H1 (cell line): ENCODE results near the gene BPIFB2. TPM values are rescaled to one million over a fixed set of nuclear protein-coding genes. Genes with fewer than 3 reads are reported as not detected.

Experiments
- CTCF ChIA-PET: fragments of 300-600 bp; sonication (Branson Sonifier 250); formaldehyde crosslinking; loops from one replicate; lab custom pipeline; 2021; ENCODE audit not compliant: partially characterized antibody; lab: Charles Lee
- POLR2A ChIA-PET: fragments of 300-600 bp; sonication (Branson Sonifier 250); formaldehyde crosslinking; loops from one replicate; lab custom pipeline; 2021; ENCODE audit warnings: inconsistent platforms; ENCODE audit not compliant: partially characterized antibody; lab: Charles Lee
- DNase-seq, 2 experiments: peaks; one replicate each; pipeline versions ENCODE4 v3.0.0 to v3.0.0-alpha.2; 2010 to 2022; ENCODE audit warnings: low spot score in 2 of 2, low read depth in 1 of 2, mixed read lengths in 1 of 2
- FAIRE-seq: peaks from 2 replicates; lab custom pipeline; 2011; peaks lifted over from hg19 to GRCh38; lab: Jason Lieb, UNC
- H2AFZ ChIP-seq: 2 replicates; pipeline ENCODE4 v1.8.1; 2012; ENCODE audit warnings: low read length, inconsistent platforms
- H2AK5ac ChIP-seq: 2 replicates; pipeline ENCODE4 v1.6.1; 2013; ENCODE audit warnings: low read depth, low read length
- H2BK120ac ChIP-seq: replicated peaks from 2 replicates; pipeline ENCODE3; 2013; ENCODE audit warnings: low read depth, low read length, inconsistent platforms
- H2BK12ac ChIP-seq: 2 replicates; pipeline ENCODE4 v1.6.1; 2013; ENCODE audit warnings: low read depth, low read length
- H2BK15ac ChIP-seq: 2 replicates; pipeline ENCODE4 v1.6.1; 2013; ENCODE audit warnings: low read length
- H2BK20ac ChIP-seq: 2 replicates; pipeline ENCODE4 v1.6.1; 2013; ENCODE audit warnings: low read length
- H2BK5ac ChIP-seq: 2 replicates; pipeline ENCODE4 v1.6.1; 2013; ENCODE audit warnings: low read depth, low read length
- H3K14ac ChIP-seq: 2 replicates; pipeline ENCODE4 v1.6.1; 2013; ENCODE audit warnings: inconsistent platforms; ENCODE audit not compliant: insufficient read length
- H3K18ac ChIP-seq: 2 replicates; pipeline ENCODE4 v1.6.1; 2013; ENCODE audit warnings: low read length; ENCODE audit errors: extremely low read depth
- H3K23ac ChIP-seq: 2 replicates; pipeline ENCODE4 v1.6.1; 2013; ENCODE audit warnings: inconsistent platforms; ENCODE audit not compliant: insufficient read length
- H3K23me2 ChIP-seq: 2 replicates; pipeline ENCODE4 v1.6.1; 2013; ENCODE audit warnings: low read depth, low read length
- H3K27ac ChIP-seq: 2 replicates; pipeline ENCODE4 v1.6.1; 2011; ENCODE audit warnings: low read depth, low read length, inconsistent platforms
- H3K27me3 ChIP-seq, 4 experiments: replicated peaks in 1 of 4; 1 replicate in 1 of 4; 2 replicates in 3 of 4; pipeline versions ENCODE4 v1.6.1 to v1.8.1; 2011 to 2013; ENCODE audit warnings: low read length in 3 of 4, mild to moderate bottlenecking in 3 of 4, inconsistent platforms in 2 of 4, mixed read lengths in 2 of 4, moderate library complexity in 1 of 4; ENCODE audit not compliant: control insufficient read depth in 3 of 4, insufficient read depth in 3 of 4; ENCODE audit errors: extremely low read depth in 1 of 4
- H3K36me3 ChIP-seq, 4 experiments: 2 replicates each; pipeline versions ENCODE4 v1.6.1 to v1.8.1; 2011 to 2013; ENCODE audit warnings: mild to moderate bottlenecking in 4 of 4, low read length in 3 of 4, moderate library complexity in 2 of 4, control low read depth in 1 of 4, inconsistent platforms in 1 of 4; ENCODE audit not compliant: insufficient read depth in 4 of 4, control insufficient read depth in 2 of 4
- H3K4ac ChIP-seq: replicated peaks from 2 replicates; pipeline ENCODE3; 2013; ENCODE audit warnings: low read length, low read depth, mixed read lengths, inconsistent platforms; ENCODE audit not compliant: insufficient read length
- H3K4me1 ChIP-seq, 4 experiments: replicated peaks in 1 of 4; 1 replicate in 1 of 4; 2 replicates in 3 of 4; pipeline versions ENCODE4 v1.6.1 to v1.8.1; 2011 to 2013; ENCODE audit warnings: low read length in 3 of 4, inconsistent platforms in 2 of 4, mixed read lengths in 1 of 4; ENCODE audit not compliant: insufficient read depth in 4 of 4, control insufficient read depth in 3 of 4
- H3K4me2 ChIP-seq, 2 experiments: 2 replicates each; pipeline versions ENCODE4 v1.6.1 to v1.8.1; 2011 to 2013; ENCODE audit warnings: low read depth in 2 of 2, low read length in 2 of 2, control low read depth in 1 of 2, inconsistent platforms in 1 of 2, mild to moderate bottlenecking in 1 of 2; ENCODE audit not compliant: insufficient read depth in 1 of 2
- H3K4me3 ChIP-seq, 4 experiments: fragments of 200-600, 300-600 bp in 1 of 4; sonication (generic), shearing (Covaris generic), sonication (Bioruptor Twin) in 1 of 4; 2 replicates each; pipeline versions ENCODE4 v1.5.1 to v1.8.1; 2011 to 2016; ENCODE audit warnings: low read length in 4 of 4, low read depth in 3 of 4, control low read depth in 2 of 4, inconsistent platforms in 2 of 4, mild to moderate bottlenecking in 2 of 4, mixed read lengths in 1 of 4, moderate library complexity in 1 of 4; ENCODE audit not compliant: insufficient read depth in 2 of 4; ENCODE audit errors: extremely low read depth in 1 of 4
- H3K56ac ChIP-seq: replicated peaks from 2 replicates; pipeline ENCODE3; 2013; ENCODE audit warnings: low read depth, mild to moderate bottlenecking, mixed read lengths, low read length, inconsistent platforms; ENCODE audit not compliant: insufficient read length
- H3K79me1 ChIP-seq: 2 replicates; pipeline ENCODE4 v1.6.1; 2013; ENCODE audit warnings: low read depth, low read length, control low read depth
- H3K79me2 ChIP-seq, 2 experiments: 2 replicates each; pipeline versions ENCODE4 v1.6.1 to v1.8.1; 2012 to 2013; ENCODE audit warnings: low read length in 2 of 2, mild to moderate bottlenecking in 2 of 2, inconsistent platforms in 1 of 2; ENCODE audit not compliant: insufficient read depth in 2 of 2, control insufficient read depth in 1 of 2
- H3K9ac ChIP-seq, 4 experiments: replicated peaks in 1 of 4; 1 replicate in 1 of 4; 2 replicates in 3 of 4; pipeline versions ENCODE4 v1.6.1 to v1.8.1; 2011 to 2013; ENCODE audit warnings: low read depth in 3 of 4, low read length in 3 of 4, control low read depth in 2 of 4, mild to moderate bottlenecking in 2 of 4, moderate library complexity in 2 of 4, inconsistent platforms in 1 of 4; ENCODE audit errors: extremely low read depth in 1 of 4
- H3K9me3 ChIP-seq, 2 experiments: 2 replicates each; pipeline versions ENCODE4 v1.6.1 to v1.8.1; 2012 to 2013; ENCODE audit warnings: mild to moderate bottlenecking in 2 of 2, moderate library complexity in 2 of 2, control low read depth in 1 of 2, inconsistent platforms in 1 of 2, low read depth in 1 of 2, low read length in 1 of 2, mixed read lengths in 1 of 2; ENCODE audit not compliant: insufficient read depth in 2 of 2
- H4K20me1 ChIP-seq, 2 experiments: replicated peaks in 1 of 2; 2 replicates each; pipeline versions ENCODE3 to v1.8.1; 2011 to 2013; ENCODE audit warnings: inconsistent platforms in 2 of 2, low read length in 2 of 2, mild to moderate bottlenecking in 1 of 2; ENCODE audit not compliant: insufficient read depth in 2 of 2, control insufficient read depth in 1 of 2
- H4K5ac ChIP-seq: 2 replicates; pipeline ENCODE4 v1.6.1; 2013; ENCODE audit warnings: low read length, low read depth, mixed read lengths, inconsistent platforms; ENCODE audit not compliant: insufficient read length
- H4K8ac ChIP-seq: 2 replicates; pipeline ENCODE4 v1.8.0; 2013; ENCODE audit warnings: mild to moderate bottlenecking, moderate library complexity, low read length, inconsistent platforms; ENCODE audit not compliant: insufficient read depth; ENCODE audit errors: extremely low read depth
- H4K91ac ChIP-seq: replicated peaks from 2 replicates; pipeline ENCODE3; 2013; ENCODE audit warnings: low read length, mixed read lengths, inconsistent platforms; ENCODE audit not compliant: insufficient read length
- BACH1 ChIP-seq: IDR thresholded peaks from 2 replicates; pipeline ENCODE4 v1.6.1; 2012; ENCODE audit warnings: low read length, improper control_type of control experiment
- CREB1 ChIP-seq: IDR thresholded peaks from 2 replicates; pipeline ENCODE4 v1.6.1; 2012; ENCODE audit warnings: inconsistent platforms
- EGR1 ChIP-seq: IDR thresholded peaks from 2 replicates; pipeline ENCODE4 v1.6.1; 2011; ENCODE audit warnings: low read depth, low read length, borderline replicate concordance
- EZH2 ChIP-seq: fragments of 200-600 bp; sonication (generic); IDR thresholded peaks from 2 replicates; pipeline ENCODE4 v1.7.1; 2012; ENCODE audit warnings: low read depth, mild to moderate bottlenecking, moderate library complexity, low read length, inconsistent platforms; ENCODE audit not compliant: severe bottlenecking
- PHF8 ChIP-seq: fragments of 200-600 bp; sonication (generic); conservative IDR thresholded peaks from 2 replicates; pipeline ENCODE4 v1.7.1; 2012; ENCODE audit warnings: low read depth, mild to moderate bottlenecking, inconsistent platforms, low read length, moderate library complexity
- RFX5 ChIP-seq: IDR thresholded peaks from 2 replicates; pipeline ENCODE4 v1.6.1; 2011; ENCODE audit warnings: low read depth, low read length, improper control_type of control experiment, borderline replicate concordance
- SAP30 ChIP-seq: fragments of 300-600 bp; sonication (generic); IDR thresholded peaks from 2 replicates; pipeline ENCODE4 v1.7.1; 2012; ENCODE audit warnings: low read length, moderate library complexity, mild to moderate bottlenecking, inconsistent platforms; ENCODE audit not compliant: insufficient read depth, insufficient replicate concordance
- SIN3A ChIP-seq, 2 experiments: IDR thresholded peaks in 1 of 2; conservative IDR thresholded peaks in 1 of 2; 2 replicates each; pipeline ENCODE4 v1.6.1; 2011 to 2012; ENCODE audit warnings: low read length in 2 of 2, improper control_type of control experiment in 1 of 2, low read depth in 1 of 2, mild to moderate bottlenecking in 1 of 2
- SIRT6 ChIP-seq: IDR thresholded peaks from one replicate; pipeline ENCODE4 v1.7.1; 2012; ENCODE audit warnings: low read length, inconsistent platforms
- SIX5 ChIP-seq: IDR thresholded peaks from 2 replicates; pipeline ENCODE4 v1.6.1; 2011; ENCODE audit warnings: mild to moderate bottlenecking, low read depth, low read length
- SP4 ChIP-seq: IDR thresholded peaks from 2 replicates; pipeline ENCODE4 v1.6.1; 2012; ENCODE audit warnings: low read length, inconsistent platforms
- SUZ12 ChIP-seq: fragments of 200-600 bp; sonication (generic); IDR thresholded peaks from 2 replicates; pipeline ENCODE4 v1.6.1; 2012; ENCODE audit warnings: mild to moderate bottlenecking, inconsistent platforms, low read length, moderate library complexity, mixed read lengths
- TAF1 ChIP-seq: IDR thresholded peaks from 2 replicates; pipeline ENCODE4 v1.6.1; 2011; ENCODE audit warnings: mild to moderate bottlenecking, low read depth, low read length
- WGBS, 2 experiments: shearing (Covaris generic) in 1 of 2; methylation state at CpG; one replicate each; pipeline versions ENCODE4 v1.1.6 to v1.1.7; 2013 to 2015; ENCODE audit warnings: low lambda C conversion rate in 2 of 2, mixed read lengths in 2 of 2, inconsistent platforms in 1 of 2, low coverage in 1 of 2, missing lambda C conversion rate in 1 of 2; ENCODE audit not compliant: insufficient replicate concordance in 2 of 2, insufficient coverage in 1 of 2, insufficient read length in 1 of 2; ENCODE audit errors: extremely low coverage in 1 of 2, missing lambda C conversion rate in 1 of 2; 5-methylcytosine and 5-hydroxymethylcytosine counted together
- polyA plus RNA-seq, 7 experiments: library from polyadenylated mRNA; depleted of rRNA in 3 of 7; stranded (reverse) in 5 of 7; unstranded in 2 of 7; fragments of >200 nt in 5 of 7; fragments of 200-250 nt in 2 of 7; gene quantifications; 1 replicate in 5 of 7; 2 replicates in 1 of 7; 4 replicates in 1 of 7; pipeline versions ENCODE4 v1.2.1 to v1.2.3, GENCODE V29; 2011 to 2013; ENCODE audit warnings: missing spikeins in 2 of 7, mixed read lengths in 2 of 7
- total RNA-seq: library from RNA; stranded (reverse); fragmentation: NEBNext Ultra II Directional; extraction: Animal tissue kit (Norgen Biotek cat#: 25700); gene quantifications from 2 replicates; pipeline ENCODE4 v1.2.1, GENCODE V29; 2021

The BPIFB2 gene
- total and polyA plus RNA-seq, 2 of the 8 experiments (the other 6 are each of a cell fraction or from before 2014, with no cell fraction given) = not detected

GRCh38 chr20:32966881-32967781 is 40.4 kb upstream of the BPIFB2 start:
- WGBS, 2 experiments = 91% methylated on average over 16 of the region's 16 CpGs; no CpG with 5 or more reads in 1 of the 2 experiments
- POLR2A ChIA-PET = no interaction called here

More at GRCh38 chr20:32966881-32967781, 40.4 kb upstream of the BPIFB2 start:
- Histone ChIP-seq H3K4me2 (no peak overlapping the region), H4K20me1 (no peaks in the 10 kb centered on the region), H3K27ac (no peak overlapping the region), H3K9ac (no peak overlapping the region), H3K36me3 (no peaks in the 10 kb centered on the region), H3K79me2 (no peaks in the 10 kb centered on the region), H2BK20ac (no peak overlapping the region), H2BK5ac (no peak overlapping the region), H3K4ac (no peak overlapping the region), H2AK5ac (no peak overlapping the region), H4K5ac (no peak overlapping the region), H2AFZ (no peak overlapping the region), H3K14ac (no peak overlapping the region), H3K4me3 (no peak overlapping the region), H3K27me3 (no peaks in the 10 kb centered on the region), H4K91ac (no peak overlapping the region), H3K23ac (no peak overlapping the region), H3K18ac (no peak overlapping the region), H3K9me3 (no peaks in the 10 kb centered on the region), H3K56ac (no peak overlapping the region), H4K8ac (no peak overlapping the region), H2BK12ac (no peak overlapping the region), H3K4me1 (peaks cover 4 to 8% (median 6%) of the 10 kb centered on the region in 4 experiments), H3K79me1 (no peaks in the 10 kb centered on the region), H3K23me2 (no peaks in the 10 kb centered on the region), H2BK15ac (no peak overlapping the region), H2BK120ac (no peak overlapping the region)
- TF ChIP-seq BACH1 (no peak), SAP30 (no peak), TAF1 (no peak), SP4 (no peak), SIX5 (no peak), RFX5 (no peak), PHF8 (no peak), EZH2 (no peak), SIRT6 (no peak), CREB1 (no peak), SIN3A (conservative IDR thresholded peaks at IDR 0.05 in 1 of 2, IDR thresholded peaks at IDR 0.05 in 1 of 2; ENCODE audit: low read depth in 1 of 2, low read length in 2 of 2) (no peak), SUZ12 (no peak), EGR1 (no peak)
- DNase-seq (peak in 1 of 2 experiments; percentile 41), FAIRE-seq (no peak)
- CTCF ChIA-PET = interaction anchor here (0.6 to 1.8 kb wide), 10 partner anchors 7 to 493 kb away, joined by 3 to 7 read pairs (median 4); partner anchors contain the start of gene SUN5
